Activated T-cell treated with anti-CD3 and anti-CD28 coated beads for 4 hours (primary cell): ENCODE measurements around the gene TXN2.
A peak's percentile ranks its signal among the peaks of the same experiment; 100 is the strongest.
"Not testable (repeated sequence)": the region's sequence is repeated elsewhere in the genome, so short reads cannot be mapped to it uniquely, and the experiment has no call there.

Source experiments
- DNase-seq: peaks from one replicate; pipeline ENCODE4 v3.0.0-alpha.2; 2020

The TXN2 gene, protein sequence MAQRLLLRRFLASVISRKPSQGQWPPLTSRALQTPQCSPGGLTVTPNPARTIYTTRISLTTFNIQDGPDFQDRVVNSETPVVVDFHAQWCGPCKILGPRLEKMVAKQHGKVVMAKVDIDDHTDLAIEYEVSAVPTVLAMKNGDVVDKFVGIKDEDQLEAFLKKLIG

DNA sequence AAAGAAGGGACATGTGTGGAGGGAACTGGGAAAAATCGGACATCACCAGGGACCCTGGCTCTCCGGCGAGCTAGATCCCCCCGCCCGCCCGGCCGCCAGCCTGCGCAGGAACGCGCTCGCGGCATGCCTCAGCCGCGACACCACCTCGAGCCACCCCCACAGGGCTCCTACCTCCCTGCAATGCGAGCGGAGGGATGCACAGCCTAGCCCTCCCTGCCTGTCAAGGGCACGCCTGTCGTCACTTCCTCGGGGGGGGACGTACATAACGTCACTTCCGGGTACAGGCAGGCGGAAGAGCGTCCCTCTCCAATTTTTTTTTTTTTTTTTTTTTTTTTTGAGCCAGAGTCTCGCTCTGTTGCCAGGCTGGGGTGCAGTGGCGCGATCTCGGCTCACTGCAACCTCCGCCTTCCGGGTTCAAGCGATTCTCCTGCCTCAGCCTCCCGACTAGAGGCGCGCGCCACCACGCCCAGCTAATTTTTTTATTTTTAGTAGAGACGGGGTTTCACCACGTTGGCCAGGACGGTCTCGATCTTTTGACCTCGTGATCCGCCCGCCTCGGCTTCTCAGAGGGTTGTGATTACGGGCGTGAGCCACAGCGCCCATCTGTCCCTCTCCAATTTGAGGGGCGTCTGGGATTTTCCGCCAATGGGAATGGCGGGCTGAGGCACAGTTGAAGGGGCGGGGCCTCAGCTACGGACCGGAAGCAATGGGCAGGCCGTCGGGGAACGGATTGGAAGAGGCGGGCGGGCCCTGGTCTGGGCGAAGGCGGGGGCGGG is at the start of gene TXN2:
TXN2 (minus strand) TSS at position 248 of the 776 bp plus-strand sequence. CDS start 803 bp downstream, outside the sequence.
- DNase-seq = peak; percentile 98

DNA sequence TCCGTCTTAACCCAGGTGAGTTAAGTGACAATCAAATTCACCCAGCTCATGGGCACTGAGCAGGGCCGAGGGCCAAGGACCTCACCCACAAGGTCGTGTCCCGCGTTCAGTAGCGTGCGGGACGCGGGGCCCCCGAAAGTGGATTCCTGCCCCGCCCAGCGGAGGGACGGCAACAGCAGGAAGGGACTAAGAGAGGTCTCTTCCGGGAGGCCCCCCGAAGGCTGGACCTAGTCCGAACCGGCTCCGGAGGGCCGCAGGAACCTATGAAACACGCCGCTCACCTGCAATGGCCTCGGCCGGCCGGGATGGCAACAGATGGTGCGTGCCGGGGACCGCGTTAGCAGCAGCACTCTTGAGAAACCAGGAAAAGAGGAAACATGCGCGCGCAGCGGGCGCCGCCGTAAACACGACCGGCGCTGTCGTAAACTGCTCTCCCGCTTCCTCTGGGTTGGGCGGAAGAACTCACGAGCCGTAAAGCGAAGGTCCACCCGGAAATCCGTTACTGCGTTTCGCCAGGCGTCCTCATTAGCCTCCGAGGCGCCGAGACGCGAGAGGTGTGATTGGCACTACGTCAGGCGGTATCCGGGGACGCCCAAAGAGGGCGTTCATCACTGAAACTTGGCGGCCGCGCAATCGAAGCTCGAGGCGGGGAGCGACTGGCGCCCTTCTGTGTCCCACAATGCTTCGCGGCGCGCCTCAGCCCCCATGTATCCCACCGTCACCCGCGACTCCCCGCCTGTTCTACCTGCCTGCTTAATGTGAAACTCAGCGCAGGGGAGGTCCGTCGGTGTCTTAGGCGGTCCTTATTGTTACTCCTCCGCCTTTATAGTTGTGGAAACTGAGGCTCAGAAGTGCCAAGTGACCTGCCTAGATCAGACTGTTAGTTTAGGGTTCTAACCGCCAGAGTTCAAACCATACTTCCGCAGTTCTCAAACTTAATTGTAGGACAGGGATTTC is 47.6 kb upstream of the TXN2 start, which contains the start of gene EIF3D:
EIF3D (minus strand) TSS at position 372 of the 957 bp plus-strand sequence. CDS start 3,045 bp downstream, outside the sequence.
- DNase-seq = peak; percentile 94

DNA sequence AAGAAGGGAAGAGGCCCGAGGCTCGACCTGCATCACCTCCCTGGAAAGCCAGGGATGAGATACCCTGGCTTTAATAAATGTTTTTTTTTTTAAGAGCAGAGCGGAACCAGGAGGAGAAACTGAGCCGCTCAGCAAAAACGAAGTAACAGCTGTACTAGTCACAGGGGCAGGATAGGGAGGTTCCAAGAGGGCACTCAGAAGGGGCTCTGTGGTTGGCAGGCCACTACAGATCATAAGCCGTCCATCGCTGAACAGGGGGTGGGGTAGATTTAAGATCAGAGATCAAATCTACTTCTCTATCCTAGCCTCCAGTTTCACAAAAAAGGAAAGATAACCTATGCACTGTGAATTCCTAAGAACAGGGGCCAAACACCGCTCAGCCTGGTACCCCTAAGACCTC is 46.9 kb upstream of the TXN2 start:
- no peak for DNase-seq

DNA sequence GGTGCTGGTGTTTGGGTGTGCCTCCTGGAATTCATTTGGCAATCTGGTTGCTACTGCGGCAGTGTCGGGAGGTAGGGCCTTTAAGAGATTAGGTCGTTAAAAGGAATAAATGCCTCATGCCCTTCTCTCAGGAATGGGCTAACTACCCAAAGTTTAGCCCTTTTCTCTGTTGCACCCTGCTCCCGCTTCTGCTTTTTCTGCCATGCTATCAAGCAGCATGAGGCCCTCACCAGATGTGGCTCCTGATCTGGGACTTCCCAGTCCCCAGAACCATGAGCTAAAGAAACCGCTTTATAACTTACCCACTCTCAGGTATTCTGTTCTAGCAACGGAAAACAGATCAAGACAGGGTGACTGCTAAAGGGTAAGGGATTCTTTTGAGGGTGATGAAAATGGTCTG is 41.2 kb upstream of the TXN2 start:
- DNase-seq = no peak

DNA sequence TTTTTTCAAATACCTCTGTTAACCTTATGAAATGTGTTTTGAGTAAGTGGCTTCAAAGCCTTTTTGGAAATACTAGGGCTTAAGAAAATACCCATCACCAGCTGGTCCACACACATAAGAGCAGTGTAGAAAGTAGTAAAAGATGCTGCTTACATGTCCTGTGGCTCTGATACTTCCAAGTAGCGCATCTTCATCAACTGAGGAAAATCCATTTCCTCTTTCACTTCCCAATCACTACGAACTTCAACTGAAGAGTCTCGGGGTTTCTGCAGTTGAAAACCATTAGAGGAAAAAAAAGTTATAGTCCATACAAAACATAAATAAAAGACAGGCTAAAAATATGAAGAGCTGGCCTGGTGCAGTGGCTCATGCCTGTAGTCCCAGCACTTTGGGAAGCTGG is 39.0 kb upstream of the TXN2 start:
- no peak for DNase-seq

DNA sequence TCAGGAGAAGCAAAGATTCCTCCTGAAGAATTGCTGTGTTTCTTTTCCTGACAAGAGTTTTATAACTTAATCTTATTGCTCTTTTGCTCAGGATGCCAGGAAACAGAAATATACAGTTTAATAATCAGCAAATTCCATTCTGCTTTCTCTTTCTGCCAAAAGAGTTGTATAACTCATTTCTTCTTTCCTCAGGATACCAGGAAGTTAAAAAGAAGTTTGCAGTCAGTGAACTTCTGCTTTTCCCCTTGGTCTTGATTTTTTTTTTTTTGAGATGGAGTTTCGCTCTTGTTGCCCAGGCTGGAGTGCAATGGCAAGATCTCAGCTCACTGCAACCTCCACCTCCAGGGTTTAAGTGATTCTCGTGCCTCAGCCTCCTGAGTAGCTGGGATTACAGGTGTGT is 38.5 kb upstream of the TXN2 start:
- DNase-seq = not testable (repeated sequence)

DNA sequence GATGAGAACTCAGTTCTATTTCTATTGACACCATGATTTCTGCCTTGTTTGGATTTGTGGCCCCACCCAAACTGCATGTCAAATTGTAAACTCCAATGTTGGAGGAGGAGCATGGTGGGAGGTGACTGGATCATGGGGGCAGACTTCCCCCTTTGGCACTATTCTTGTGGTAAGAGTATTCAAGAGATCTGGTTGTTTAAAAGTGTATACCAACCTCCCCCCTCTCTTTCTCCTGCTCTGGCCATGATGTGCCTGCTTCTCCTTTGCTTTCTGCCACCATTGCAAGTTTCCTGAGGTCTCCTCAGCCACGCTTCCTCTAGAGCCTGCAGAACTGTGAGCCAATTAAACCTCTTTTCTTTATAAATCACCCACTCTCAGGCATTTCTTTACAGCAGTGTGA is 33.3 kb upstream of the TXN2 start:
- DNase-seq = no peak

DNA sequence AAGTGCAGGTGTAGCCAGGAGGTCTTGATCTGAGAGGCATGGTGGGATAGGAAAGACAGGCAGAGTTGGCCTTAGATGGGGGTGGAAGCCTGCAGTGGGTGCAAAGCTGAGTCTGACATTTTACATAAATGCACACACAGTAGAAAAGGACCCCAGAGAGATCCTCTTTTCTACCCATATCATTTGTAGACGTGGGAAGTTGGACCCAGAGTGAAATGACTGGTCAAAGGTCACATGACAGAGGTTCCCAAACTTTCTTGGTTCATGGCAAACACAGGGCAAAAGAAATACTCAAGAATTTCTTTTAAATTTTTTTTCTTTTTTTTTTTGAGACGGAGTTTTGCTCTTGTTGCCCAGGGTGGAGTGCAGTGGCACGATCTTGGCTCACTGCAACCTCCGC is 31.6 kb upstream of the TXN2 start:
- no peak for DNase-seq

DNA sequence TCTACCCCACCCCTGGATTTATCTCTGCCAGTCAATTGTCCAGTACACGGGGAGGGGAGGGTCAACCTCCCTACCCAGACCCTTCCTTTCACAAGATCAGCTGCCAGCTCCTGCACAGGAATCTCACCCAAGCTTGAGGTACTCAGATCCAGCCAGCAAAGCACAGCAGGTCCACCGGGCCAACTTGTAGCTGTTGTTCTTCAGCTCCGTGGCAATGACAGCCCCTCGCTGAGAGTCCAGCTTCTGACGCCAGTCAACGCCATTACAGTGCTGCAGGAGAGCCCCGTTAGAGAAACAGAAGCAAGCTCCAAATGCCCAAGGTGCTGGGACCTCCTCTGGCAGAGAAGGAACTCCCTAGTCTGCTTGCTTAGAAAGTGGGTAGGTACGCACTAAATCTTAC is 30.9 kb upstream of the TXN2 start:
- no peak for DNase-seq

DNA sequence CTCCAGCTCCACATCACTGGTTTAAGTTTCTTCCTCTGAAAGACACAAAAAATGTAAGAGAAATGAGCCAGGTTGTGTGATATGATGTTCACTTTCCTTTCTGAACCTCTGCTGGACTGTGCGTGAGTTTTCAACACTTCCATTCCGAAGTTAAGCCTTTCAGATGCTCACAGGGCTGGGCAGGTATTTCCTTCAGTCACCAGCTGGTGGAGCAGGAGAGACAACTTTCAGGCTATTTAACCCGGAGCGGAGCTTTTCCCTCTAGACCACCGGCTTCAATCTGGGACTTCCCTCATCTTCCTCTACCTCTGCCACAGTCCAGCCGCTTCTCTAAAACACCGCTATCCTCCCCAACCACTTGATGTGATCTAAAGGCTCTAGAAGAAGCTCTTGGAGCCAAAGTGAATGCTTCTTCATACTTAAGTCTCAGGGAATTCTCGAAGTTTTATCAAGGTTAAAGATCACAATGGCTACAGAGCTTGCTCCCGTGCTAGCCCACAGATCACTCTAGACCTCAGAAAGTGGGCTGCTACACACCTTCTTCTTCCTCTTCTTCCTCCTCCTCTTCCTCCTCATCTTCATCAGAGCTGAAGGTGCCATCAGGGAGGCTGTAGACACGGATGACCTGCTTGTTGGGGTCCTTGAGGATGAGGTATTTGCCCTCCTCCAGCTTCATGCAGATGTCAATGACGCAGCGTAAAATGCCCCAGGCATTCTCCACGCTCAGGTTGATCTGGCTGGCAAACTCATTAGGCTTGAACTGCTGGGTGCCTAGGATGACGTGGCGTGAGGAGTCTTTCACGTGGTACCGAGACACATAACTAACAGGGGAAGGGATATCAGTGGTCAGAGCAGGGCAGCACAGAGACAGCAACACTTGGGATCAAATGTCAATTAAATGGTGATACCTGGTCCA is 29.8 kb upstream of the TXN2 start:
- DNase-seq = no peak

DNA sequence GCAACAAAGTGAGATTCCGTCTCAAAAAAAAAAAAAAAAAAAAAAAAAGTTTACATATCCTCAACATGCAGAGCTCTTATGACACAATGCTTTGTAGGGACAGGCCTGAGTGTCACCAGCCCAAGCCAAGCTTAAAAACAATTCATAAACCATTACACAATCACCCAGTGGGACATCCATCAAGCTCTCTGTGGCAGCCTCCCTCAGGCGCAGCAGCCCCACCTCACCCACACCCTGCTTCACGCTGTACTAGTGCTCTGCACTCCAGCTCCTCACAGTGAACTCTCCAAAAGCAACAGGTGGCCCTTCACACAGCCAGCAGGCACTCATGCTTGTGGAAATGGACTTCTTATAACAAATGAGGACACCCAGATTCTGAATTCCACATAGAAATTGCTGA is 28.9 kb upstream of the TXN2 start:
- no peak for DNase-seq

DNA sequence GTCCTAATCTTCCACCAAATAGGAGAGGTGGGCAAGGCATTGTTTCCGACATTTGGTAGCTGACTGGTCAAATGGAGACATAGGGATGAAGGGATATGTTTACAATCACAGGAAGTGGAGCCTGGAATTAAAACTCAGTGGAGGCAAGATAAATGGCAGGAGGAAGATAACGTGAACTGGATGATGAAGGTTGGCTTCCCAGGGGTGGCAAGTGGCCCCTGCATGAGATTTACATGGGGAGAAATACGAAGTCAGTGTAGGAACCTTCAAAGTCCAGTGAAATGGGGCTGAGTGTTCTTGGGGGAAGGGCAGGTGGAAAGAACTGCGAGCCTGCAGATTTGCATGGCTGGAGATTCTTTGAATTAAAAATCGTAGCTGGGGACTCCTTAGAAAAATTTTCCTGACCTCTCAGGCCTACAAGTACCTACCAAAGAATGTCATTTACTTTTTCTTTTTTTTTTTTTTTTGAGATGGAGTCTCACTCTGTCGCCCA is 26.1 kb upstream of the TXN2 start:
- no peak for DNase-seq

DNA sequence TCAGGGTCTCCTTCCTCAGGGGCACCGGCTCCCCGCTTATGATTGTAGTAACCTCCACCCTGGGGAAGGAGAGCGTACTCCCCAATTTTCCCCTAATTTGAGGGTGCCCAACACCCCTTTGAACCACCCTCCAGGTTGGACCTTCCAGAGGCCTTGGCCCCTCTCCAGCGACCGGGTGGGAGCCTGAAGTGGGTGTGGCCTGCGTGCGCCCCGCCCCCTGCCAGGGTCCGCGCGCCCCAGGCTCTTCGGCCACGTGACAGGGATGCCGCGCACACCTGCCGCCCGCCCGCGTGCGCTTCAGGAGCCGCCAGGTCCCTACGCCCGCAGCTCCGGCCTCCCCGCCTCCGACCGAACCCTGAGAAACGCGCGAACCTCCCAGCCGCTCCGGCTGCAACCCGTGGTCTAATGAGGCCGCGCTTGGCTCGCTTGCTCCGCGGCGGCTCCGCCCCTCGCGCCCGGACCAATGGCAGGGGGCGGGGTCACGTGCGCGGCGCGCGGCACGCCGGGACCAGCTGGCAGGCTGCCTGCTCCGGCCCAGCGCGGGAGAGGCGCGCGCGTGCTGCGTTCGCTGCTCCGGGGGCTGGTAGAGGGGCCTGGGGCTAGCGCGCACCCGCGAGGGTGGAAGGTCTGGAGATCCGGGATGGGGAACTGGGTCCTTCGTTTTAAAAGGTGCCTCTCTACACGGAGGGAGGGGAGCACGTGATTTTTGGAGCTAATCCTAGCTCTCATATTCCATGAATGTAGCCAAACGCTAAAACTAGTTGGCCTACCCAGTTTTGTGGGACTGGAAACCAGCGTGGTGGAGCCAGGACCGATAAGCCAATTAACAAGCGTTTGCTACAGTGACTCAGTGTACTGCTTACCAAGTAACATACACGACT is 25.4 kb upstream of the TXN2 start, which contains the start of gene FOXRED2:
FOXRED2 (minus strand) TSS at position 404 of the 881 bp plus-strand sequence. CDS start 618 bp downstream, outside the sequence.
- DNase-seq = peak; percentile 85

DNA sequence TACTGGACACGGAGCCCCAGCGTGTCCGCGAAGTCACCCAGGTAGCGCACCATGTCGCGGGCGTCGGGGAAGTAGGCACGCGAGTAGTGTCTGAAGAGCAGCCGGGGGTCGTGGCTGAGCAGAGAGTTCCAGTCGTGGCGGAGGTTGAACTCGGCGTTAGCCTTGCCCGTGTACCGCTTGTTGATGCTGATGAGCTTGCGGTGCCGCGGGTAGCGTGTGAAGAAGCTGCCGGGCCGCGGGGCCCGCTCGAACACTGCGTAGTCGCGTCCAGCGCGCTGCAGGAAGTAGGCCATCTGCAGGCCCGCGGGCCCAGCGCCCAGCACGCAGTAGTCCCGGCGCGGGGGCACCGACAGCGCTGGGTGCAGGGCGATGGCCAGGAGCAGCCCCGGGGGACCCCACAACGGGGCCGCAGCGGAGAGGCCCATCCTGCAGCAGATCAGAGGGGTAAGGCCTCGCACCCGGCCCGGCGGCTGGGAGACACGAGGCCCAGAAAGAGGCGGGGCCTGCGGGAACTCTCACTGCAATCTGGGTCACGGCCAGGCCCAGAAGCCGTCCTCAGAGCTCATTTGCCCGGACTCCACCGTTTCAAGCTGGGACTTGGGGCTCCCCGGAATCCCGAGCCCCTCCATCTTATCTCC is 24.7 kb upstream of the TXN2 start:
- no peak for DNase-seq

DNA sequence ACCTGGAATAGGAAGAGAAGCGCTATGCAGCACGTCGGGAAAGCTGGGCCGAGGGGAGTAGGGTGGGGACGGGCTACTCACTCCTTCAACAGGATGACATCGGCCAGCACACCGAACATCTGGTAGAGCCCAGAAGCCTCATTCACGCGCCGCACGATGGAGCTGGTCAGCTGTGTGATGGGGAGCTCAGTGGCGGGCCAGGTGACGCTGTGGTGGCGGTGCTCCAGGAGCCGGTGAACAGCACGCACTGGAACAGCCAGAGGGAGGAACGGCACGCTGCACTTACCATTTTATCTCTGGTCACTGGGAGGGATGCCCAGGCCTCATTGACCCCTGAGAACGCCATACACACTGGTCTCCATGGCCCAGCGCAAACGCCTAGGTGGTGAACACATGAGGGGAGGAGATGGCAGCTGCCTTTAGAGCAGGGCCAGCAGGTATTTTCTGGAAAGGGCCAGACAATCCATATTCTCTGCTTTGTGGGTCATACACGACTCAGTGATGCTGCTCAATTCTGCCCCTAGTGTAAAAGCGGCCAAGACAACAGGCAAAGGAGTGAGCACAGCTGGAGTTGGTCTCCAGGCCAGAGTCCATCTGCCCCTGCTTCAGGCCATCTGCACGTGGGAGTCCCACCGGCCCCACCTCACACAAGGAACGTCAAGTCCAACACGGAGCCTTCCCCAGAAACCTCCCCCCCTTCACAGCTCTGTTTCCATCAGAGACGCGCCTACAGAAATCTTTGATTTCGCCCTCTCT is 16.6 kb upstream of the TXN2 start:
- no peak for DNase-seq

DNA sequence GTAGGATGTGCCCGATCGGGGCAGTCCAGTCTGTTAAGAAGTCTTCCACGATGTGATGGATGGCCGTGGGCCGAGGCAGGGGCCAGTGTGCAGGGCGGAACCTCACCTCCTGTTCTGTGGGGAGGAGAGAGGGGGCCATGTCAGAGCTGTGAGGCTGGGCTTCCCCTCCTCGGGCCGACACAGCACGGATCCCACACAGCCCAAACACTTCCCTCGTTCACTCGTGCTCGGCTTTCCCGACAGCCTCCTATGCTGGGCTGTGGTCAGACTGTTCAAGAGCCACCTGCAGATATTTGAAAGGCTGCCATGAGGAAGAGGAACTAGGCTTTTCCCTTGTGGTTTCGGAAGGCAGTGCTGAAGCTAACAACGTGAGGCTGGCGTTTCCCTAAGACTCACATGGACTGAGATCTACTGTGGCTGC is 12.3 kb upstream of the TXN2 start:
- DNase-seq = no peak

DNA sequence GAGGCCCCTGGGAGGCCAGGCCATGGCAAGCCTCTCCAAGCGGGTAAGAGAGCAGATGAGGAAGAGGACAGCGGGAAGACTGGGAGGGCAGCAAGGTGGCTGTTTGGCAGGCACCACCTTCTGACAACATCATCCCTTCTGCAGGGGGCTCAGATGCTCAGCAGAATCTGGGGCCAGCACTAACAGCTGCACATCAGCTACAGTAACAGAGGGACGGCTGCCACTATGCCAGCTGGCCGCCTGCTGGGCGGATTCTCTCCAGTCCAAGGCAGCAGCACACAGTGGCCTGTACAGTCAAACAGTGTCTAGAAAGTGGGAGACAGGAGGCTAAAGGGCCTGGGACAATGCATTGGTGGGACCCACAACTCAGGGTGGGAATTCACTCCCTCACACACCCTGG is 10.7 kb upstream of the TXN2 start:
- no peak for DNase-seq

DNA sequence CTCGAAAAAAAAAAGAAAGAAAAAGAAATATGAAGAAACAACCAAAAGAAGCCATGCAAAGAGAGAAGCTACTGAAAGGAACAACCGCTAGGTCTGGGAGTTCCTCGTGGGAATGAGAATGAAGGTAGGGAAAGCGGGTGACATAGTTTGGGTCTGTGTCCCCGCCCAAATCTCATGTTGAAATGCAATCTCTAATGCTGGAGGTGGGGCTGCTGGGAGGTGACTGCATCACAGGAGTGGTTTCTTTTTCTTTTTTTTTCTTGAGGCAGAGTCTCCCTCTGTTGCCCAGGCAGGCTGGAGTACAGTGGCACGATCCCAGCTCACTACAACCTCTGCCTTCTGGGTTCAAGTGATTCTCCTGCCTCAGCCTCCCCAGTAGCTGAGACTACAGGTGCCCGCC is 9.7 kb upstream of the TXN2 start:
- DNase-seq = no peak

DNA sequence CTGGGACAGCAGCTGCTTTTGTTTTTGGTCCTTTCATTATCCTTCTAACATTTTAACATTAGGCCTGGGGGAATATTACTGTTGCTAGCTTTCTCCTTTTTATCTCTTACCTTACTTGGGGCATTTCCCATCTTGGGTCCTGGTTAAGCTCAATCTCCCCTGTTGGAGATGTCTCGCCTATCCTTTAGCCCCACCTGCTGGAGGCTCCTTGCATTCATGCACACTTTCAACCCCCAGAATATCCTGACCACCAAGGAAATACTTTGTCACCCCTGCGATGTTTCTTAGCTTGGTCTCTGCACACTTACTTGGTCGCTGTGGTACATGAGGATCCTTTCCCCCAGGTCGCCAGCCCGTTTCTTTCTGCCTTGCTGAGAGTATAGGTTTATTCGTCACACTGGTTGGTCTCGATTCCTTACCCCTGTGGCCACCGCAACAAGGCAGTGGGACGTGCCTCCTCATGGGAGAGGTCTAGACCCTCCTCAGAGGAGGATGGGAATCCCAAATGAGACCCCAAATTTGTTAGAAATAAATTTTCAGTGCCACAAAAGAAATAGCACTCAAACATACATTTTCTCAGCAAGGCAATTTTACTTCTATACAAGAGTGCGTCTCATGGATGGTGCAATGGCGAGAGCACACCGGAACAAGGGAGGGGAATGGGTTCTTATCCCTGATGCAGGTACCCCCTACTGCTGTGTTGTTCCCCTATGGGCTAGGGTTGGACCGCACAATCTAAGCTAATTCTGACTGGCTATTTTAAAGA is 5.4 kb upstream of the TXN2 start:
- DNase-seq = peak; percentile 67
